Cardiac fibroblast (primary cell): ENCODE results near the gene TTC21A.
"Not testable (repeated sequence)": the region's sequence is repeated elsewhere in the genome, so short reads cannot be mapped to it uniquely, and the experiment has no call there.

Experiments
- DNase-seq, 2 donors: peaks; one replicate each; pipeline versions ENCODE4 v3.0.0 to v3.0.0-alpha.2; 2010; ENCODE audit warnings: low read depth in 2 of 2
- H3K4me3 ChIP-seq, 2 donors: replicated peaks in 1 of 2; 1 replicate in 1 of 2; 2 replicates in 1 of 2; pipeline ENCODE4 v1.5.1; 2011; ENCODE audit warnings: low read depth in 2 of 2, low read length in 2 of 2, mild to moderate bottlenecking in 2 of 2, moderate library complexity in 1 of 2
- CTCF ChIP-seq: IDR thresholded peaks from one replicate; pipeline ENCODE4 v1.5.1; 2011; ENCODE audit warnings: low read depth, mild to moderate bottlenecking, low read length, inconsistent platforms

Gene TTC21A

DNA sequence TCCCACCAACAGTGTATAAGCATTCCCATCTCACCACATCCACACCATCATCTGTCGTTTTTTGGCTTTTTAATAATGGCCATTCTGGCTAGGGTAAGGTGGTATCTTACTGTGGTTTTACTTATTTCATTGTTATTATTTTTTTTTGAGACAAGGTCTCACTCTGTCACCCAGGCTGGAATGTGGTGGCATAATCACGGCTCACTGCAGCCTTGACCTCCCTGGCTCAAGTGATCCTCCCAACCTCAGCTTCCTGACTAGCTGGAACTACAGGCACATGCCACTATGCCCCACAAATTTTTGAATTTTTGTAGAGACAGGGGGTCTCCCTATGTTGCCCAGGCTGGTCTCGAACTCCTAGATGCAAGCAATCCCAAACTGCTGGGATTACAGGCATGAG, 56.9 kb downstream of the TTC21A start:
- DNase-seq, result no peak
- no peak for TF ChIP-seq CTCF
- H3K4me3 ChIP-seq, result no peak overlapping the region

- DNase-seq, result no peak
- no peak overlapping the region for H3K4me3 ChIP-seq
- TF ChIP-seq CTCF, result no peak
These were observed 58.0 kb downstream of the TTC21A start for GRCh38 chr3:39165518-39165917.

DNA sequence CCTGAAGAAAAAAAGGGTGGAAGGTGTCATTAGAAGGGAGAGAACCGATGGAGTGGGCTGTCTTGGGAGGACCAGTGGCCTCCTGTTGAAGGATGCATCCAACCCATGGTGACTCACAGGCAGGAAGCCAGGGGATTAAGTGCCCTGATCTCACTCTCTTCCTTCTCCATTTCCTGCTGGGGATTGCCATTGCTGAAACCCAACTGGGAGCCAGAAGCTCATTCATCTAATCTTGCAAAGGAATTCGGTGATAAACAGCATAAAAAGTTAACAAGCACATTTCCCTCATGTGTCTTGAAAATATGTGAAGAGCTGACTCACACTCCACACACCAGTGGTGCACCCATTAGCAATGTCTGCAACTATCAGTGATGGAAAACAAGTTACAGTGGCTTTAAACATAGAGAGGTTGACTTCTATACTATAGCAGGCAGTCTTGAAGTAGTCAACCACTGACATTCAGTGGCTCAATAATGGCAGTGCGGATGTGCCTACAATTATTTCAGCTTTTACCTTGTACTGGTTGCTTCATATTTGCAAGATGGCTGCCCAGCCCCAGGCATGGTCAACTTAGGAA, 58.7 kb downstream of the TTC21A start:
- peak; percentile 92 to 94 for DNase-seq
- no peak overlapping the region for H3K4me3 ChIP-seq
- no peak for TF ChIP-seq CTCF

GRCh38 chr3:39166932-39167532, 59.6 kb downstream of the TTC21A start:
- peak; percentile 98 for DNase-seq
- no peak for TF ChIP-seq CTCF
- no peak overlapping the region for H3K4me3 ChIP-seq

DNA sequence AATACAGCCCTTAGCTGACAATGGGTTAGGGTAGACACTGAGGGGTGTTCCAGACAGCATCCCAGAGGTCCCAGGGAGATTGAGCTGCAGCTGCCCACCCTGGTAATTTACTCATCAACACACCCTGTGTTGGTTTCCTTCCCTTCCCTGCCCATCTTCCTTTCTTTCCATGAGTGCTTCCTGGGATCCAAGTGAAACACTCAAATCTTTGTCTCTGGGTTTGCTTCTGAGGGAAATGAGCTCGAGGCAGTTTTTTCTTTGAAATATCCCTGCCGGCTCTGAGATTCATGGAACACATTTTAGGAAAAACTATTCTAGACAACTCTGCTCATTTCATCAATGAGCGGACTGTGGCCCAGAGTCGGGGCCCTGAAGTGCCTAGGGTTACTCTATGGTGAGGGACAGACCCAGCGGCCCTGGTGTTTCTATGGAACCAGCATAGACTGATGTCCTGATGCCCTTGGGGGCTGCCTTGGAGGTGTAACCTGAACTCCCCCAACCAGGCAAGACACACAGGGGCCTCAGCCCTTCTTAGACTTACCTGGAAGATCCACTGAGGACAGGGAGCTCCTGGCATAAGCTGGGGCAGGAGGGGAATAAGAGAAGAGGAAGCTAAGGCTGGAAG, 60.8 kb downstream of the TTC21A start:
- no peak for TF ChIP-seq CTCF
- H3K4me3 ChIP-seq, result no peak overlapping the region
- no peak for DNase-seq

DNA sequence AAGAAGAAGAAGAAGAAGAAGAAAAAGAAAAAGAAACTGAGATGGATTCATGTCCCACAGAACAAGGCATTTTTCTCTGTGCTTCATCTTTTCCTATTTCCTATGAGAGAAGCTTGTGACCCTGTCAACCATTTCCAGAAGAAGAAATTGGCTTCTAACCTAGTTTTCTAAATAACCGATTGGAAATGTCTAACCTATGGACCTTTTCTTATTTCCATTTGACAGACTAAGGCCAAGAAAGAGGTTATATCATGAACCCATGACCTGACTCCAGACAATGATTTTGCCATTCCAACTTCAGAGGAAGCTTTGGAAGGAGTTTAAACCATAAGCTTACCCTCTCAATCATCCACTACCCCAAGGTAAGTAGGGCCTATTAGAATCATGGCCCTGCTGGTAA, 62.2 kb downstream of the TTC21A start:
- no peak for TF ChIP-seq CTCF
- no peak overlapping the region for H3K4me3 ChIP-seq
- no peak for DNase-seq

DNA sequence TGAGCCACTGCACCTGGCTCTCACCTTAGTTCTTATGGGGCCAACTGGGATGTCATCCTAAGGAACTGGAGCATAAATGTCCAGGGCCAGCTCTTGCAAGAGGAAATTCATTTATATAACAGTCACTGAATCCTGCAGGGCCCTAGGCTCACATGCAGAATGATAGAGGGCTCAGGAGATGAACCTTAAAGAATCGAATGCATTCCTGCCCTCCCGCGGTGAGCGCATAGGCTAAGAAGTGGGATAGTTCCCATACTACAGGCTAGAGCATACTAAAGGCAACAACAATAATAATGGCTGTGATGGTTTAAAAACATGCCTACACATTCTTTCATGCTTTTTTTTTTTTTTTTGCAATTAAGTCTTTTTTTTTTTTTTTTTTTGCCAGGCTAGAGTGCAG, 63.0 kb downstream of the TTC21A start:
- H3K4me3 ChIP-seq, result no peak overlapping the region
- no peak for DNase-seq
- TF ChIP-seq CTCF, result no peak

GRCh38 chr3:39170877-39171276, 63.4 kb downstream of the TTC21A start:
- H3K4me3 ChIP-seq, DNase-seq: not testable (repeated sequence)
